ENCODE results near the gene NCR3LG1. TPM values are rescaled to one million over a fixed set of nuclear protein-coding genes. Genes with fewer than 3 reads are reported as not detected.

The NCR3LG1 gene
- total RNA-seq, 1 experiment from 2014 or later = 1.3 TPM

DNA sequence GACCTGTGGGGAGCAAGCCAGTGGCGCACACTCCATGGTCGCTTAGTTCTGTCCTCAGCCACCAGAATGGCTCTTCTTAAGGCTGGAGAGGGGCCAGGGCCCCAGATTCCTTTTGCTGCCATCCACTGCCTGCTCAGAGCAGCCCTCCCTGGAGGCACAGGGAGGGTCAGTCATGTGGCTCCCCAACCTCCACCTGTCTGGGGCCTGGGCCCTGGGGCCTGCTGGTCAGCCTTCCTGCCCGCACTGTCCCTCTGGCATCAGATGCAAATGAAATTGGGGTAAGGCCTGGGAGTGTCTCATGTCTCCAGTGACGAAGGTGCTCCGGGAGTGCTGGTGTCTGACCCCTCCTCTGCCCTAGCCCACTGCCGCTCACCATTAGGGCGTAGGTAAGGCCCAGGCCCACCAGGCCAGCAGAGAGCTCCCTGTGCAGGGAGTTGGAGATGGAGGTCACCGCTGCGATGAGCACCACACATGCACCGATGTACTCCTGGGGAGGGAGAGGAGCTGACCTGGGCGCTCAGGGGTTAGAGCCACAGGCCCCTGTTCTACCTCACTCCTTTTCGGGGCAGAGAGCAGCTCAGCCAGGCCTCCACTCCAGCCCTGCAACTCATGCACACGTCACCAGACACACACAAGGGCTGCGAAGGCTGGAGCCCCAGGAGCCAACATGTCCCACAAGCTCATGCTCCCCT is 45.9 kb downstream of the NCR3LG1 start:
- H3K4me3 ChIP-seq (ENCODE audit: low read length) = no peak overlapping the region
- no peaks in the 10 kb centered on the region for H3K9me2 ChIP-seq (replicated peaks; ENCODE audit: low read length)
- no peak overlapping the region for H2AFZ ChIP-seq (ENCODE audit: low read length)
- H3K4me1 ChIP-seq (ENCODE audit: insufficient read depth, low read length) = no peaks in the 10 kb centered on the region
- DNase-seq (no peak), ATAC-seq (no peak)
- no peaks in the 10 kb centered on the region for H3K36me3 ChIP-seq (ENCODE audit: low read depth, low read length)
- no peaks in the 10 kb centered on the region for H4K20me1 ChIP-seq (ENCODE audit: low read length)
- intact Hi-C loops (cut with micrococcal nuclease) = no loop called here
- H3K27me3 ChIP-seq (ENCODE audit: low read length) = no peaks in the 10 kb centered on the region
- no peak overlapping the region for H3K4me2 ChIP-seq (ENCODE audit: low read length)
- ChIA-PET POLR2A (ENCODE audit: unreplicated experiment) (no interaction called here), CTCF (no interaction called here)
- no peaks in the 10 kb centered on the region for H3K79me2 ChIP-seq (ENCODE audit: low read length)
- TF ChIP-seq CTCF (conservative IDR thresholded peaks at IDR 0.05; ENCODE audit: low read depth, low read length) (no peak), EZH2 (IDR thresholded peaks at IDR 0.05; ENCODE audit: low read length, unreplicated experiment) (no peak), EZH2phosphoT487 (IDR thresholded peaks at IDR 0.05; ENCODE audit: borderline replicate concordance, low read length) (no peak)
- BruUV-seq (replicated peaks) = no TSS peak
- H3K9me3 ChIP-seq (ENCODE audit: low read length) = no peaks in the 10 kb centered on the region
- no peak overlapping the region for H3K9ac ChIP-seq (ENCODE audit: low read length)
- no peaks in the 10 kb centered on the region for H3F3A ChIP-seq (ENCODE audit: low read length, unreplicated experiment)
- H3K27ac ChIP-seq (ENCODE audit: low read length) = no peak overlapping the region

DNA sequence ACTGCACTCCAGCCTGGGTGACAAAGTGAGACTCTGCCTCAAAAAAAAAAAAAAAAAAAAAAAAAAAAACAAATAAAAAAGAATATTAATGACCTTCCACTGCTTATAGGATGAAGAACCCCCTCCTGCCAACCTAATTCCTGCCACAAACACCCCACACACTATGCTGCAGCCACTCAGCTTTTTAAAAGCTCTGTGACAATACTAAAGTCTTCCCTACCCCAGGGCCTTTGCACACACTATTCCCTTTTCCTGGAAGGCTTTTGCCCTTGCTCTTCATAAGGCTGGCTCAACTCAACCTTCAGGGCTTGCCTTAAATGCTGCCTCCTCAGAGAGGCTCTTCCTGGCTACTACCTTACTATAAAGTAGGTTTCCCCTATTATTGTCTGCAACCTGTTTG is 47.6 kb downstream of the NCR3LG1 start:
- Histone ChIP-seq H3K9me3 (ENCODE audit: low read length) (no peaks in the 10 kb centered on the region), H3K9ac (ENCODE audit: low read length) (no peak overlapping the region), H3K27me3 (ENCODE audit: low read length) (no peaks in the 10 kb centered on the region), H4K20me1 (ENCODE audit: low read length) (no peaks in the 10 kb centered on the region), H3K9me2 (replicated peaks; ENCODE audit: low read length) (no peaks in the 10 kb centered on the region), H2AFZ (ENCODE audit: low read length) (no peak overlapping the region), H3K79me2 (ENCODE audit: low read length) (no peaks in the 10 kb centered on the region), H3F3A (ENCODE audit: low read length, unreplicated experiment) (no peaks in the 10 kb centered on the region), H3K27ac (ENCODE audit: low read length) (no peak overlapping the region), H3K4me1 (ENCODE audit: insufficient read depth, low read length) (no peaks in the 10 kb centered on the region), H3K36me3 (ENCODE audit: low read depth, low read length) (no peaks in the 10 kb centered on the region), H3K4me2 (ENCODE audit: low read length) (no peak overlapping the region), H3K4me3 (ENCODE audit: low read length) (no peak overlapping the region)
- BruUV-seq (replicated peaks) = no TSS peak
- intact Hi-C loops (cut with micrococcal nuclease) = no loop called here
- POLR2A ChIA-PET (ENCODE audit: unreplicated experiment) = no interaction called here
- TF ChIP-seq EZH2phosphoT487 (IDR thresholded peaks at IDR 0.05; ENCODE audit: borderline replicate concordance, low read length) (no peak), CTCF (conservative IDR thresholded peaks at IDR 0.05; ENCODE audit: low read depth, low read length) (no peak), EZH2 (IDR thresholded peaks at IDR 0.05; ENCODE audit: low read length, unreplicated experiment) (no peak)
- CTCF ChIA-PET = no interaction called here
- DNase-seq (no peak), ATAC-seq (no peak)

DNA sequence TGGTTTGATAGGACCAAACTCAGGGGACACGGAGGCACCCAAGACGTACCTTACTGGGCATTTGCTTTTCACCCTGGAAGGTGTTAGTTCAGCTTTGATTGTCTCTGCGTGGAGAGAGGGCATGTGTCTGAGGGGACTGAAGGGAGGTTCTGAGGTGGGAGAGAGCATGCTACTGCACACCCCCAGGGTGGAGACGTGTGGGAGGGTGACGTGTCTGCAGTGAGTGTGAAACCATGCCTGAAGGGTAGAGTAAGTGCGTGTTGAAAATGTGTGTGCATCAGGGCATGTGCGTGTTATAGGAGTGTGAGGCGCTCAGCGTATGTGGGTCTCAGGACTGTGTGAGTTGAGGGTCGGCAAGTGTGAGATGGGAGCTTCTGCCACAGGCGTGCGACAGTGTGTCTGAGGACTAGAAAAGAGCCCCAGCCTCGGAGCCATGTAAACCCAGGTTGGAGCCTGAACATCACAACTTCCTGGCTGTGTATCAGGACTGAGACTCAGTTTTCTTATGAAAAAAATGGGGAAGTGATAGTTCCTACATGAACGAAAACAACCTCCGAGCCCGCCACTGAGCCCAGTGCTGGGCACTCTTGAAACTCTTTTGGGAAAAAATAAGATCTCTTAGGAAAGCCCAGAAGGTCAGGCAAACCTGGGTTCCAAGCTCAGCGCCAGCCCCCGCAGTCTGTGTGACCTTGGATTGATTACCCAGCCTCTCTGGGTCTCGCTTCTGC is 48.6 kb downstream of the NCR3LG1 start:
- no peak overlapping the region for H3K4me3 ChIP-seq (ENCODE audit: low read length)
- no peaks in the 10 kb centered on the region for H4K20me1 ChIP-seq (ENCODE audit: low read length)
- H3K9me3 ChIP-seq (ENCODE audit: low read length) = no peaks in the 10 kb centered on the region
- intact Hi-C loops (cut with micrococcal nuclease) = no loop called here
- no peak overlapping the region for H3K4me2 ChIP-seq (ENCODE audit: low read length)
- H3K27ac ChIP-seq (ENCODE audit: low read length) = no peak overlapping the region
- H3K9ac ChIP-seq (ENCODE audit: low read length) = no peak overlapping the region
- BruUV-seq (replicated peaks) = no TSS peak
- no peaks in the 10 kb centered on the region for H3K9me2 ChIP-seq (replicated peaks; ENCODE audit: low read length)
- POLR2A ChIA-PET (ENCODE audit: unreplicated experiment) = no interaction called here
- no peaks in the 10 kb centered on the region for H3K36me3 ChIP-seq (ENCODE audit: low read depth, low read length)
- CTCF ChIA-PET = no interaction called here
- TF ChIP-seq CTCF (conservative IDR thresholded peaks at IDR 0.05; ENCODE audit: low read depth, low read length) (no peak), EZH2phosphoT487 (IDR thresholded peaks at IDR 0.05; ENCODE audit: borderline replicate concordance, low read length) (no peak), EZH2 (IDR thresholded peaks at IDR 0.05; ENCODE audit: low read length, unreplicated experiment) (no peak)
- no peak for ATAC-seq
- no peaks in the 10 kb centered on the region for H3F3A ChIP-seq (ENCODE audit: low read length, unreplicated experiment)
- no peak for DNase-seq
- H3K27me3 ChIP-seq (ENCODE audit: low read length) = no peaks in the 10 kb centered on the region
- no peaks in the 10 kb centered on the region for H3K4me1 ChIP-seq (ENCODE audit: insufficient read depth, low read length)
- H2AFZ ChIP-seq (ENCODE audit: low read length) = no peak overlapping the region
- H3K79me2 ChIP-seq (ENCODE audit: low read length) = no peaks in the 10 kb centered on the region

Data from PC-3 (cell line).